Midbrain (tissue), 1 donor: ENCODE results near the gene ADAP1.
"Not testable (repeated sequence)": the region's sequence is repeated elsewhere in the genome, so short reads cannot be mapped to it uniquely, and the experiment has no call there.

Experiments used
- DNase-seq: peaks from one replicate; lab custom pipeline; 2025; lab: John Stamatoyannopoulos, UW

ADAP1 gene

DNA sequence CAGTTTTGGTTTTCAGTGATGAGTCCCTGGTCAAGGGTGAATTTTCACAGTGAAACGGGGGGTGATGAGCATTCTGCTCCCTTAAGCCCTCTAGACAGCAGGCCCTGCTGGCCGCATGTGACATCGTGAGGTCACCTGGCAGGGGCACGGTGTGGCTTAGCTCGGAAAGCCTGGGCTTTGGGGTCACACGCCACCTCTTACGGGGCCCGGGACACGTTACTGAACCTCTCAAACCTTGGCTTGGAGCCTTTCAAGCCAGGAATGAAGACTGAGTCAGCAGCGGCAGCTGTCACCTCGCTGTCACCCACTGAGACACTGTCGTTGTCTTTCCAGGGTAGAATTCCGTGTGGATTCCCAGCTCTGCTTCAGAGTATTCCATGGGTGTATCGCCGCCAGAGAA is 74.0 kb downstream of the ADAP1 start:
- no peak for DNase-seq

DNA sequence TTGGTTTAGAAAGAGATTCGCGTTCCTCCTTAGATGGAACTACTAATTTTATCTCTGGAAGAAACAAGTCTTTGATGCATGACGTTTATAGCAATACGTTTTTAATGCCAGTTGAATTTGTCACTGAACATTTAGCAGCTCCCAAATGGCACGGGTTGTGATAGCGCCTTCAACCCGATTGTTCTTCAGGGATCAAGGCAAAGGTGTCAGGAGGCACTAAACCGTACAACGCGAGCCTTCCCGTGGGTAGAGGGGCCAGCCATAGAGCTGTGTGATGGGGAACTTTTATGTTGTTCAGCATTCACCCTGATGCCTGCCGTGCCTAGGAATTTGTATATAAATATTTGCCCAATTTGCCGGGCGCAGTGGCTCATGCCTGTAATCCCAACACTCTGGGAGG is 74.8 kb downstream of the ADAP1 start:
- DNase-seq: no peak

DNA sequence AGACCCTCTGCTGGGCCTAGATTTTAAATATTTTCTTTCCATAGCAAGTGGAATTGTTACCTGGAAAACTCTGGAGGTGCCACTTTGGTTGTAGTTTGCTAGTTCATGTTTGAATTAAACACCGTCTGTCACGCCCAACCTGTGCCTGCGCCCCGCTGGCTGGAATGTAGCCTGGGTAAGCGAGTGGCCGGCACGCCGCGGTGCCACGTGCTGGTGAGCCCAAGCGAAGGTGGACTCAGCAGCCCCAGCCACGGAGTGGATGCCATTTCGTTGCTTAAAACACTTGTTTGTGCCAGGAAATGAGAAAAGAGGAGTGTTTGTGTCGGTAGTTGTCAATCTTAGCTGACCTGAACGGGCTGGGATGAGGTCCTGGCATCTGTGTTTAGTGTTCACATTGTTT is 75.4 kb downstream of the ADAP1 start:
- DNase-seq: no peak

GRCh38 chr7:877312-878232 is 76.9 kb downstream of the ADAP1 start:
- no peak for DNase-seq

DNA sequence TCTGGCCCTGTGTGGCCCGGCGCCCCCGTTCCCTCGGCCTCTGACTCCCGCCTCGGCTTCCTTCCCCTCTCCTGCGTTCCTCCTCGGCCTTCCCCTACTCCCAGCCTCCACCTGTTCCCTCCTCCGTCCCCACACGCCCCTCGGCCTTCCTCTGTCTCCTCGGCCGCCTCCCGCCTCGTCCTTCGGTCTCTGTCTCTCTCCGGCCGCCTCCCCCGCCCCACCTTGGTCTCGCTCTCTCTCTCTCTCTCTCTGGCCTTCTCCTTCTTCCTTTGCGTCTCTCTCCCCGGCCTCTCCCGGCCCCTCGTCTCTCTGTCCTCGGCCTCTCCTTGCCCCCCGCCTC is 77.5 kb downstream of the ADAP1 start:
- no peak for DNase-seq

- peak; percentile 96 for DNase-seq
These were observed 78.2 kb downstream of the ADAP1 start, which contains the start of gene GET4 for GRCh38 chr7:876077-876971. Gene GET4 (plus strand): TSS chr7:876554. CDS start chr7:876646, 92 bp downstream.

- no peak for DNase-seq
These were observed 78.9 kb downstream of the ADAP1 start for GRCh38 chr7:875476-876076.

DNA sequence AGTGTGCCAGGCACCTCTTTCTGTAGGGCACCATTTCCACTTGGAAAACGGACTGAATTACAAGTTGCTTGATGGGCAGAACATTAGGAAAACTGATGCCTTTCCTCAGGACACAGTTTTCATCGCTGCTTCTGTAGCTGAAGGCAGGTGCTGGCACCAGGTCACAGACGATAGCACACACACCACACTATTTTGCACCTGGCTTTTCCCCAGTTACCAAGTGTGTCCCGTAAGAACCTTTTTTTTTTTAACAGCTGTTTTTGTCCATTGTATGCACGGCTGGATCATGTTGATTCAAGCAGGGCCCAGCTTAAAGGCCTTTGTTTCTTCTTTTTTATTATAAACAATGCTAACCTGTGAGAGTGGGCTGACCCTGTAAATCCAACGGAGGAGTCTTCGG is 79.4 kb downstream of the ADAP1 start:
- no peak for DNase-seq

DNA sequence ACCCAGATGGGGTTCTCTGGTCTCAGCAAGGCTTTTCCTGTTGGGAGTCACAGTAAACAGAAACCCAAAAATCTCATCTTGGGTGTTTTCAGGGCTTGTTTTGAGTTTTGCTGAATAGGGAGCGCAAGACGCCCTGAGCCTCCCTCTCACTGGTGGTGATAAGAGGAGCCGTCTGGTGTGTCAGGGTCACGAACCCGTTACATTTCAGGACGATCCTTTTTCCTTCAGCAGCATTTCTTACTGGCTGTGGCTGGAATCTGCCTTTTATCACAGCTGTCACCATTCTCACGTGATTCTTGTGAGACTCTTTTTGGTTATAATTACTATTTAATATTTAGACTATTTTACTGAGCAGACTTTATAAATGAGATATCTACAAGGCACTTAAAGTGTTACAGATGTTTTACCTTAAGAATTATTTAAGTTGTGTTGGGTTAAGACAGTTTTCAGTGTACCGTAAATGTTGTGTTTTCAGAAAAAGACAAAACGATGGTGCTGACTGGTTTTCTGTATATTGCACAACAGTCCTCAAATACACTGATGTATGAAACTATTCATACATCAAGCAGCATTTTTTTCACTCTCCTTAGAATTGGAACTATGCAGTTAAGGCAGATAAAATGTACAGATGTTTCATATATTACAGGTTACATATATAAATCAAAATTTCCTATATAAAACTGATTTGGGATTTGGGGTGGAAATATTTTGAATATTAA is 80.3 kb downstream of the ADAP1 start:
- DNase-seq: no peak

GRCh38 chr7:873367-874002 is 81.0 kb downstream of the ADAP1 start:
- DNase-seq: peak; percentile 81

- DNase-seq: not testable (repeated sequence)
These were observed 81.8 kb downstream of the ADAP1 start for GRCh38 chr7:872685-873084.

- no peak for DNase-seq
These were observed 82.5 kb downstream of the ADAP1 start for GRCh38 chr7:871900-872537.

GRCh38 chr7:869348-869747 is 85.1 kb downstream of the ADAP1 start:
- no peak for DNase-seq

DNA sequence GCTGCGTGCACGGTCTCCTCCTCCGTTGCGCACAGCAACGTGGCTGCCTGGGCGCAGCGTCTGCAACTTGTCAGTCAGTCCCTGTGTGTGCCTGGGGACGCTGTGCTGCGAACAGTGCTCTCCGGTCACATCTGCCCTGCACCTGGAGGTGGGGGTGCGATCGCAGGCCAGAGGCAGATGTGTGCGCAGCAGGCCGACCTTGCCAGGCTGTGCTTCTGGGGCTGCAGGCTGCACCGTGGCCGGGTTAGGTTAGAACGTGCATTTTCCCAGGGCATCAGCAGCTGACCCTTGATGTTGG is 86.3 kb downstream of the ADAP1 start:
- no peak for DNase-seq

DNA sequence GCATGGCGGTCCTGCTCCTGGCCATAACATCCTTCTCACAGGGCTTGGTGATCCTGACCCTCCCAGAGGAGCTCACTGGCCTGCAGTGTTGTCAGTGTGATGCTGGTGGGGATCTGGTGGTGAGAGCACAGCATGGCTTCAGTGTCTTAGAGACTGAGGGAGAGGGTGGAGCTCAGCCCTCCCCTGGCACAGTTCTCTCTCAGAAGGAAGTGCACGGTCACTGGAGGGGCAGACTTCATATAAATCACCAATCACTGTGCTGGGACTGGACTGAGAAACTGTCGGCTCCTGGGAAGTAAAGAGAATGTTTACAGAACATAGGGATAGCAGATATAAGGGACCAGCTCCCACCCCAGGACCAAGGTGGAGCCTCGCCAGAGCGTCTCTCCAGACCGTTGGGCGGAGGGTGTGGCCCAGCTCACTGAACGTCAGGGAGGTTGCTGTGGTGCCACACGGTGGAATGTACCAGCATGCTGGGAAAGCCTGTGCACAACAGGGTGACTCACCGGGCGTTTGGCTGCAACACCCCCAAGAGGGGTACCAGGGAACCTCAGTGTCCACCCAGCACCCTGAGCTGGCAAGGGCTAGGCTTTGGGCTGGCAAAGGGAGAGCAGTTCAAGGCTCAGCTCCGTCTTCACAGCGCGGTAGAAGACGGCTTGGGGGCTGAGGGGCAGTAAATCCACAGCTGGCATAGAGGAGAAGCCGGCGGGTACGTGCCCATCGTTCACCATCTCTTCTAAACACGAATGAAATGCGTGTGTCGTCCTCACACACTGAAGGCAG is 86.9 kb downstream of the ADAP1 start:
- DNase-seq: no peak

GRCh38 chr7:867001-867405 is 87.5 kb downstream of the ADAP1 start:
- no peak for DNase-seq

DNA sequence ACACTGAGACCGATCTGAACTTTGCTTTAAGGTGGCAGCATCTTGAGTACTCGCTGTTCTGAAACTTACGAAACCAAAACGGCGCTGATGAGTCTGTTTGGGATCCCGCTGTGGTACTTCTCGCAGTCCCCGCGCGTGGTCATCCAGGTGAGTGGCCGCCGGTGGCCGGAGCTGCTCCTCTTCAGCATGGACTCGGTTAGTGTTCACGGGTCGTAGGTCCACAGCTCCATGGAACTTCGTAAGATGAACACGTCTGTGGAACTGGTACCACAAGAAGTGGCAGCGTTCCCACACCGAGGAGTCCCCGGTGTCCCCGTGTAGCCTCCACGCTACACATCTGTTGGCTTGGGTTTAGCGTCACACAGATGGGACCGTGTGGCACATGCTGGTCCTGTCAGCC is 88.6 kb downstream of the ADAP1 start:
- DNase-seq: no peak

- no peak for DNase-seq
These were observed 91.4 kb downstream of the ADAP1 start for GRCh38 chr7:863106-863505.

GRCh38 chr7:862157-862556 is 92.3 kb downstream of the ADAP1 start:
- no peak for DNase-seq

GRCh38 chr7:861222-861621 is 93.3 kb downstream of the ADAP1 start:
- no peak for DNase-seq
